ENCODE results near the gene CCNB2. TPM values are rescaled to one million over a fixed set of nuclear protein-coding genes. Genes with fewer than 3 reads are reported as not detected.
"Not testable (repeated sequence)": the region's sequence is repeated elsewhere in the genome, so short reads cannot be mapped to it uniquely, and the experiment has no call there.

Gene CCNB2
- total and polyA plus RNA-seq, 4 donors: 1.5 to 5.1 (median 2.2) TPM

GRCh38 chr15:59124261-59124660 is 19.3 kb downstream of the CCNB2 start:
- no peak overlapping the region for H3K9ac ChIP-seq (ENCODE audit: insufficient read depth in 1 of 2, low read length in 2 of 2)
- WGBS, 2 donors: 92 to 95% methylated on average over 2 of the region's 2 CpGs
- TF ChIP-seq, protein P1, sequence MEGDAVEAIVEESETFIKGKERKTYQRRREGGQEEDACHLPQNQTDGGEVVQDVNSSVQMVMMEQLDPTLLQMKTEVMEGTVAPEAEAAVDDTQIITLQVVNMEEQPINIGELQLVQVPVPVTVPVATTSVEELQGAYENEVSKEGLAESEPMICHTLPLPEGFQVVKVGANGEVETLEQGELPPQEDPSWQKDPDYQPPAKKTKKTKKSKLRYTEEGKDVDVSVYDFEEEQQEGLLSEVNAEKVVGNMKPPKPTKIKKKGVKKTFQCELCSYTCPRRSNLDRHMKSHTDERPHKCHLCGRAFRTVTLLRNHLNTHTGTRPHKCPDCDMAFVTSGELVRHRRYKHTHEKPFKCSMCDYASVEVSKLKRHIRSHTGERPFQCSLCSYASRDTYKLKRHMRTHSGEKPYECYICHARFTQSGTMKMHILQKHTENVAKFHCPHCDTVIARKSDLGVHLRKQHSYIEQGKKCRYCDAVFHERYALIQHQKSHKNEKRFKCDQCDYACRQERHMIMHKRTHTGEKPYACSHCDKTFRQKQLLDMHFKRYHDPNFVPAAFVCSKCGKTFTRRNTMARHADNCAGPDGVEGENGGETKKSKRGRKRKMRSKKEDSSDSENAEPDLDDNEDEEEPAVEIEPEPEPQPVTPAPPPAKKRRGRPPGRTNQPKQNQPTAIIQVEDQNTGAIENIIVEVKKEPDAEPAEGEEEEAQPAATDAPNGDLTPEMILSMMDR (IDR thresholded peaks at IDR 0.05; ENCODE audit: control extremely low read depth, extremely low read depth): no peak
- H3K4me1 ChIP-seq (ENCODE audit: control insufficient read depth in 5 of 5, insufficient read depth in 5 of 5, low read length in 5 of 5): no peaks in the 10 kb centered on the region
- H3K27ac ChIP-seq (ENCODE audit: low read depth in 1 of 2, low read length in 1 of 2): no peak overlapping the region
- H3K9me3 ChIP-seq (ENCODE audit: control insufficient read depth in 4 of 4, insufficient read depth in 3 of 4, low read length in 3 of 4): no peaks in the 10 kb centered on the region
- ATAC-seq (ENCODE audit: insufficient read depth, low FRiP score) (no peak), DNase-seq (no peak)
- H3K36me3 ChIP-seq (ENCODE audit: control insufficient read depth in 4 of 4, insufficient read depth in 4 of 4, low read length in 4 of 4): peaks cover 0 to 8% (median 2%) of the 10 kb centered on the region in 4 donors
- H3K27me3 ChIP-seq (ENCODE audit: control insufficient read depth in 3 of 3, insufficient read depth in 3 of 3, low read length in 2 of 3): no peaks in the 10 kb centered on the region
- no peak overlapping the region for H3K4me3 ChIP-seq

GRCh38 chr15:59125683-59126082 is 20.7 kb downstream of the CCNB2 start:
- WGBS, 2 donors: 97 to 98% methylated on average over 4 of the region's 4 CpGs

GRCh38 chr15:59127255-59127654 is 22.3 kb downstream of the CCNB2 start:
- not testable (repeated sequence) for H3K9me3 ChIP-seq (ENCODE audit: control insufficient read depth in 4 of 4, insufficient read depth in 3 of 4, low read length in 3 of 4); DNase-seq; H3K27ac ChIP-seq (ENCODE audit: low read depth in 1 of 2, low read length in 1 of 2); H3K4me1 ChIP-seq (ENCODE audit: control insufficient read depth in 5 of 5, insufficient read depth in 5 of 5, low read length in 5 of 5); H3K4me3 ChIP-seq; H3K9ac ChIP-seq (ENCODE audit: insufficient read depth in 1 of 2, low read length in 2 of 2); ATAC-seq (ENCODE audit: insufficient read depth, low FRiP score); H3K27me3 ChIP-seq (ENCODE audit: control insufficient read depth in 3 of 3, insufficient read depth in 3 of 3, low read length in 2 of 3)
- 38 to 72% methylated on average over 1 of the region's 1 CpG for WGBS, 2 donors
- peaks cover 0 to 16% (median 5%) of the 10 kb centered on the region in 4 donors for H3K36me3 ChIP-seq (ENCODE audit: control insufficient read depth in 4 of 4, insufficient read depth in 4 of 4, low read length in 4 of 4)

More at GRCh38 chr15:59125683-59126082, 20.7 kb downstream of the CCNB2 start:
- H3K9ac ChIP-seq (ENCODE audit: insufficient read depth in 1 of 2, low read length in 2 of 2); H3K27ac ChIP-seq (ENCODE audit: low read depth in 1 of 2, low read length in 1 of 2); DNase-seq; ATAC-seq (ENCODE audit: insufficient read depth, low FRiP score); H3K27me3 ChIP-seq (ENCODE audit: control insufficient read depth in 3 of 3, insufficient read depth in 3 of 3, low read length in 2 of 3); H3K4me1 ChIP-seq (ENCODE audit: control insufficient read depth in 5 of 5, insufficient read depth in 5 of 5, low read length in 5 of 5); H3K4me3 ChIP-seq; H3K9me3 ChIP-seq (ENCODE audit: control insufficient read depth in 4 of 4, insufficient read depth in 3 of 4, low read length in 3 of 4): not testable (repeated sequence)
- H3K36me3 ChIP-seq (ENCODE audit: control insufficient read depth in 4 of 4, insufficient read depth in 4 of 4, low read length in 4 of 4): peaks cover 0 to 10% (median 3%) of the 10 kb centered on the region in 4 donors

- Histone ChIP-seq H3K4me3 (no peak overlapping the region), H3K9me3 (ENCODE audit: control insufficient read depth in 4 of 4, insufficient read depth in 3 of 4, low read length in 3 of 4) (no peaks in the 10 kb centered on the region), H3K27me3 (ENCODE audit: control insufficient read depth in 3 of 3, insufficient read depth in 3 of 3, low read length in 2 of 3) (no peaks in the 10 kb centered on the region), H3K27ac (ENCODE audit: low read depth in 1 of 2, low read length in 1 of 2) (no peak overlapping the region), H3K36me3 (ENCODE audit: control insufficient read depth in 4 of 4, insufficient read depth in 4 of 4, low read length in 4 of 4) (peaks cover 7 to 24% (median 14%) of the 10 kb centered on the region in 4 donors), H3K9ac (ENCODE audit: insufficient read depth in 1 of 2, low read length in 2 of 2) (no peak overlapping the region), H3K4me1 (ENCODE audit: control insufficient read depth in 5 of 5, insufficient read depth in 5 of 5, low read length in 5 of 5) (no peaks in the 10 kb centered on the region)
- ATAC-seq (ENCODE audit: insufficient read depth, low FRiP score) (no peak), DNase-seq (no peak)
- 98% methylated on average over 16 of the region's 16 CpGs for WGBS, 2 donors
- TF ChIP-seq, protein P1 (IDR thresholded peaks at IDR 0.05; ENCODE audit: control extremely low read depth, extremely low read depth): no peak
These were observed 26.5 kb downstream of the CCNB2 start for GRCh38 chr15:59131456-59131855.
